PC-3 (cell line): ENCODE results near the gene SMC1B.

ENCODE experiments used
- CTCF ChIP-seq: fragments of 300-600 bp; sonication (generic); conservative IDR thresholded peaks from 2 replicates; pipeline ENCODE4 v1.5.1; 2017; ENCODE audit warnings: antibody characterized with exemption, low read depth, mild to moderate bottlenecking, low read length
- EZH2 ChIP-seq: fragments of 300-600 bp; sonication (generic); IDR thresholded peaks from one replicate; pipeline ENCODE4 v1.6.1; 2017; ENCODE audit warnings: antibody characterized with exemption, mild to moderate bottlenecking, low read length; ENCODE audit not compliant: unreplicated experiment
- EZH2phosphoT487 ChIP-seq: fragments of 300-600 bp; sonication (generic); IDR thresholded peaks from 2 replicates; pipeline ENCODE4 v1.6.1; 2018; ENCODE audit warnings: mild to moderate bottlenecking, antibody characterized with exemption, low read length, borderline replicate concordance

DNA sequence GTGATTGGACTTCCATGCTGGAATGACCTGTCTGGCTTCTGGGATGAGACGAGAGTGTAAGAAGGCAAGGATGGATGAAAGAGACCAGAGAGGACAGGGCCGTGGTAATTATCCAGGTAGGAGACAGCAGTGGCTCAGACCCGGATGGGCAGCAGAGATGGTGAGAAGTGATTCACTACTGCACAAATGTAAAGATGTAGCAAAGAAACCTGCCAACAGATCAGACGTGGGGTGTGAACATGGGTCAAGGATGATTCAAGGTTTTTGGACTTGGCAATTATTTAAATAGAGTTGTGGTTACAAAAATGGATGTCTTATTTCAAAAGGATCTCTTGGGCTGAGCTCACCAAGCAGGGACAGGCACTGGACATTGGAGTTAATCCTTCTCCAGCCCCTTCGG lies 32.8 kb upstream of the SMC1B start:
- TF ChIP-seq CTCF (no peak), EZH2 (no peak), EZH2phosphoT487 (no peak)
